HepG2 (cell line): ENCODE measurements around the gene RANBP17. TPM values are rescaled to one million over a fixed set of nuclear protein-coding genes. Genes with fewer than 3 reads are reported as not detected.

Experiments
- ATAC-seq: fragments of 200-7000 bp; cut with Tn5 transposase; 3 replicates; pipeline ENCODE4 v1.9.1; 2020; ENCODE audit warnings: mild to moderate bottlenecking, moderate library complexity
- BruUV-seq: library from RNA; stranded (reverse); fragments of 400-500 nt; replicated peaks from 2 replicates; lab custom pipeline; 2021; lab: Mats Ljungman, UMichigan
- CTCF ChIA-PET: fragments of 300-600 bp; formaldehyde crosslinking; extraction: SDS; loops from one replicate; lab custom pipeline; 2021; ENCODE audit warnings: low total read pairs, inconsistent platforms, low intra/inter-chr PET ratio; lab: Yijun Ruan, JAX
- POLR2A ChIA-PET: fragments of 350-600 bp; sonication (Branson Sonifier 250); formaldehyde crosslinking; loops from one replicate; lab custom pipeline; 2020; ENCODE audit warnings: antibody characterized with exemption, inconsistent platforms; lab: Yijun Ruan, JAX
- DNase-seq: peaks from one replicate; pipeline ENCODE4 v3.0.0-alpha.2; 2015; ENCODE audit warnings: low spot score
- FAIRE-seq: peaks from 3 replicates; lab custom pipeline; 2011; peaks lifted over from hg19 to GRCh38; lab: Jason Lieb, UNC
- H2AFZ ChIP-seq: one replicate; pipeline ENCODE4 v1.6.1; 2011; ENCODE audit warnings: low read length, inconsistent platforms
- H3K27ac ChIP-seq: fragments of 300-600 bp; 3 replicates; pipeline ENCODE4 v1.8.0; 2011; ENCODE audit warnings: mixed run types, mild to moderate bottlenecking, mixed read lengths, low read length, inconsistent platforms; ENCODE audit not compliant: insufficient read depth; ENCODE audit errors: extremely low read length
- H3K27me3 ChIP-seq, 2 experiments: fragments of 200-600 bp in 1 of 2; 2 replicates in 1 of 2; 3 replicates in 1 of 2; pipeline versions ENCODE4 v1.6.0 to v1.8.0; 2011; ENCODE audit warnings: low read length in 2 of 2, mild to moderate bottlenecking in 2 of 2, moderate library complexity in 2 of 2, inconsistent platforms in 1 of 2; ENCODE audit not compliant: insufficient read depth in 2 of 2, control insufficient read depth in 1 of 2
- H3K36me3 ChIP-seq, 2 experiments: fragments of 200-600 bp in 1 of 2; replicated peaks in 1 of 2; 2 replicates in 1 of 2; 3 replicates in 1 of 2; pipeline versions ENCODE4 v1.5.1 to v1.8.0; 2011; ENCODE audit warnings: low read length in 2 of 2, inconsistent platforms in 1 of 2; ENCODE audit not compliant: insufficient read depth in 2 of 2, control insufficient read depth in 1 of 2
- H3K4me1 ChIP-seq: 2 replicates; pipeline ENCODE4 v1.5.1; 2012; ENCODE audit warnings: low read length, inconsistent platforms; ENCODE audit not compliant: insufficient read depth
- H3K4me2 ChIP-seq: 2 replicates; pipeline ENCODE4 v1.6.0; 2011; ENCODE audit warnings: low read depth, low read length, inconsistent platforms
- H3K4me3 ChIP-seq, 3 experiments: fragments of 200-600 bp in 1 of 3; sonication (generic), shearing (Covaris generic) in 1 of 3; replicated peaks in 1 of 3; 2 replicates each; pipeline ENCODE4 v1.5.1; 2011 to 2016; ENCODE audit warnings: low read length in 3 of 3, inconsistent platforms in 2 of 3, low read depth in 2 of 3, mild to moderate bottlenecking in 2 of 3, control low read depth in 1 of 3, mixed read lengths in 1 of 3; ENCODE audit not compliant: insufficient read depth in 1 of 3
- H3K79me2 ChIP-seq: one replicate; pipeline ENCODE4 v1.6.1; 2011; ENCODE audit warnings: low read length, inconsistent platforms; ENCODE audit not compliant: insufficient read depth
- H3K9ac ChIP-seq: 2 replicates; pipeline ENCODE4 v1.6.0; 2011; ENCODE audit warnings: mild to moderate bottlenecking, low read depth, low read length, inconsistent platforms; ENCODE audit not compliant: insufficient read depth
- H3K9me3 ChIP-seq: 2 replicates; pipeline ENCODE4 v1.5.1; 2012; ENCODE audit warnings: mild to moderate bottlenecking, low read length
- H4K20me1 ChIP-seq: 2 replicates; pipeline ENCODE4 v1.6.0; 2011; ENCODE audit warnings: inconsistent platforms, mild to moderate bottlenecking, low read length, moderate library complexity; ENCODE audit not compliant: insufficient read depth
- MEF2D ChIP-seq: sonication (generic); formaldehyde crosslinking; IDR thresholded peaks from 2 replicates; pipeline ENCODE4 v1.5.1; 2020; ENCODE audit warnings: mild to moderate bottlenecking, missing genetic modification reagents
- STAG1 ChIP-seq: sonication (generic); formaldehyde crosslinking; IDR thresholded peaks from 2 replicates; pipeline ENCODE4 v1.4.0; 2020; ENCODE audit warnings: missing genetic modification reagents
- TBX3 ChIP-seq: fragments of 450-650 bp; IDR thresholded peaks from 2 replicates; pipeline ENCODE4 v1.6.1; 2017; ENCODE audit warnings: antibody characterized with exemption, mild to moderate bottlenecking, inconsistent platforms, borderline replicate concordance
- ZNF207 ChIP-seq: fragments of 450-650 bp; IDR thresholded peaks from 2 replicates; pipeline ENCODE4 v1.6.1; 2016; ENCODE audit warnings: antibody characterized with exemption, borderline replicate concordance
- ZNF264 ChIP-seq: sonication (generic); formaldehyde crosslinking; IDR thresholded peaks from 2 replicates; pipeline ENCODE4 v1.4.0; 2020; ENCODE audit warnings: missing genetic modification reagents
- ZNF557 ChIP-seq: sonication (generic); formaldehyde crosslinking; IDR thresholded peaks from 2 replicates; pipeline ENCODE4 v1.4.0; 2020; ENCODE audit warnings: missing genetic modification reagents
- WGBS: methylation state at CpG from one replicate; pipeline ENCODE4 v1.1.6; 2017; ENCODE audit warnings: low lambda C conversion rate; 5-methylcytosine and 5-hydroxymethylcytosine counted together
- in situ Hi-C: cut with HindIII; loops from 2 replicates; pipeline ENCODE4 v1.10.0; 2017; ENCODE audit warnings: low pct_unique_long_range_greater_than_20kb; ENCODE audit not compliant: extremely low pct_ligation_motif_present
- intact Hi-C: fragments of 100-400 bp; cut with micrococcal nuclease; formaldehyde crosslinking; loops from one replicate; pipeline ENCODE4 v1.10.0; 2022; ENCODE audit not compliant: unreplicated experiment
- polyA plus RNA-seq, 8 experiments: library from polyadenylated mRNA; depleted of rRNA in 3 of 8; stranded (reverse) in 7 of 8; unstranded in 1 of 8; fragments of >200 nt; fragmentation: Illumina TruSeq in 4 of 8; extraction: Trizol in 4 of 8; gene quantifications; 2 replicates each; pipeline versions ENCODE4 v1.2.1 to v1.2.3, GENCODE V29; 2011 to 2016; ENCODE audit warnings: low read depth in 4 of 8, missing spikeins in 1 of 8, mixed read lengths in 1 of 8; ENCODE audit not compliant: insufficient read depth in 1 of 8
- total RNA-seq, 5 experiments: library from RNA; depleted of rRNA; stranded (reverse); fragments of >200 nt; fragmentation: Illumina TruSeq; extraction: Trizol; gene quantifications; 2 replicates each; pipeline ENCODE4 v1.2.3, GENCODE V29; 2016; ENCODE audit warnings: low read depth in 1 of 5
- TF ChIP-seq, protein P1 (sequence below): sonication (generic); formaldehyde crosslinking; IDR thresholded peaks from 2 replicates; pipeline ENCODE4 v1.8.0; 2022; ENCODE audit warnings: mild to moderate bottlenecking, missing genetic modification reagents; ENCODE audit not compliant: insufficient replicate concordance
- TF ChIP-seq, protein P2 (sequence below): sonication (generic); formaldehyde crosslinking; IDR thresholded peaks from 2 replicates; pipeline ENCODE4 v1.5.0; 2020; ENCODE audit warnings: mild to moderate bottlenecking, missing genetic modification reagents, moderate library complexity

The RANBP17 gene
- total and polyA plus RNA-seq, 2 of the 13 experiments (the other 11 are each of a cell fraction or from before 2014, with no cell fraction given) = not detected

DNA sequence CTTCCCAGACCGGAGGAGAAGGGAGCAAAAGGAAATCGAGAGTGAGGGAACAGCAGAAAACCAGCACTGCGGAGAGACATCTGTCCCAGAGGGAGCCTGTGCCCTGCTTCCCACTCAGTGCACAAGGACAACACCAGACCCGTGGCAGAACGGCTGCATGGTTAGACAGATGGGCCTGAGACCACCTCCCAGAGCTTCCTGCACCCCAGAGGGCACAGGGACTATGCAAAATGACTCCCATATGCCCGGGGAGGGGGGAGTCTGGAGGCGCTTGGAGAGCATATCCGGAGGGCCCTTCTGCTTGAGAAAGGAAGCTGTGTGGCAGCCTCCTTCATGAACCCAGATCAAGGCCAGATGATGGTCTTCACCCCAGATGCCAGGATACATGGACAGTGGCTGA is 473.8 kb downstream of the RANBP17 start (continued):
- TF ChIP-seq ZNF557 (CRISPR knock-in tag) (no peak), TBX3 (no peak), ZNF264 (CRISPR knock-in tag) (no peak)
- TF ChIP-seq, protein P1, sequence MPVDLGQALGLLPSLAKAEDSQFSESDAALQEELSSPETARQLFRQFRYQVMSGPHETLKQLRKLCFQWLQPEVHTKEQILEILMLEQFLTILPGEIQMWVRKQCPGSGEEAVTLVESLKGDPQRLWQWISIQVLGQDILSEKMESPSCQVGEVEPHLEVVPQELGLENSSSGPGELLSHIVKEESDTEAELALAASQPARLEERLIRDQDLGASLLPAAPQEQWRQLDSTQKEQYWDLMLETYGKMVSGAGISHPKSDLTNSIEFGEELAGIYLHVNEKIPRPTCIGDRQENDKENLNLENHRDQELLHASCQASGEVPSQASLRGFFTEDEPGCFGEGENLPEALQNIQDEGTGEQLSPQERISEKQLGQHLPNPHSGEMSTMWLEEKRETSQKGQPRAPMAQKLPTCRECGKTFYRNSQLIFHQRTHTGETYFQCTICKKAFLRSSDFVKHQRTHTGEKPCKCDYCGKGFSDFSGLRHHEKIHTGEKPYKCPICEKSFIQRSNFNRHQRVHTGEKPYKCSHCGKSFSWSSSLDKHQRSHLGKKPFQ (CRISPR knock-in tag) = no peak

DNA sequence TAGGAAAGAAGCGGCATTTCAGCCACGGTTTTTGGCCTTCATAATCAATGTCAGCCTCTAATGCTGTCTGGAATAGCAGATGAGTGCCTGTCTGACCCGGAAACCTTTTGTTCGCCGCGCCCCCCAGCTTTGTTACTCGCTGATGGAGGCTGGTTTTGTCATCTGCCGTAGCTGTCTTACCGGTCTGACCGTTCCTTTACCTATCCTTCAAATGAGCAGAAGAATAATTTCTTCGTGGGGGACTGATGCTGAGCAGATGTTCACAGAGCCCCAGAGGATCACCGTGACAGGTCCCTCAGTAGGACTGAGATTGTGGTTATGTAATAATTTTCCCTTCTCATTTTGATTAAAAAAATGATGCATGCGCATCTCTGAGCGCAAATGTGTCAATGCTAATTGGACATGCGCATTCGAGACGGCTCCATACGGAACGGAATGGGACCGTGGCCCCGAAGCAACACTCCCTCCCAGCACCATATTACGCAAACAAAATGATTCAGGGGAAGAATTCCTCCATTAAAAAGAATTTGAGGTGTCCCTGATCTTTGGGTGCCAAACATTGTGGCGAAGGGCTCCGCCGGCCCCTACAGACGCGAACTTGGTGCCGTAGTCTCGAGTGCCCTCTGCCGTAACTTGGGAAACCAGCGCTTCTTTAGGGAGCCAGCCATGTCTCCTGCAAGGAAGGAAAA is 474.8 kb downstream of the RANBP17 start:
- no peak for TF ChIP-seq ZNF207
- TF ChIP-seq STAG1 = peak; percentile 56
- TF ChIP-seq, protein P2, sequence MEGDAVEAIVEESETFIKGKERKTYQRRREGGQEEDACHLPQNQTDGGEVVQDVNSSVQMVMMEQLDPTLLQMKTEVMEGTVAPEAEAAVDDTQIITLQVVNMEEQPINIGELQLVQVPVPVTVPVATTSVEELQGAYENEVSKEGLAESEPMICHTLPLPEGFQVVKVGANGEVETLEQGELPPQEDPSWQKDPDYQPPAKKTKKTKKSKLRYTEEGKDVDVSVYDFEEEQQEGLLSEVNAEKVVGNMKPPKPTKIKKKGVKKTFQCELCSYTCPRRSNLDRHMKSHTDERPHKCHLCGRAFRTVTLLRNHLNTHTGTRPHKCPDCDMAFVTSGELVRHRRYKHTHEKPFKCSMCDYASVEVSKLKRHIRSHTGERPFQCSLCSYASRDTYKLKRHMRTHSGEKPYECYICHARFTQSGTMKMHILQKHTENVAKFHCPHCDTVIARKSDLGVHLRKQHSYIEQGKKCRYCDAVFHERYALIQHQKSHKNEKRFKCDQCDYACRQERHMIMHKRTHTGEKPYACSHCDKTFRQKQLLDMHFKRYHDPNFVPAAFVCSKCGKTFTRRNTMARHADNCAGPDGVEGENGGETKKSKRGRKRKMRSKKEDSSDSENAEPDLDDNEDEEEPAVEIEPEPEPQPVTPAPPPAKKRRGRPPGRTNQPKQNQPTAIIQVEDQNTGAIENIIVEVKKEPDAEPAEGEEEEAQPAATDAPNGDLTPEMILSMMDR = peak; percentile 55
- TF ChIP-seq MEF2D (CRISPR knock-in tag) = no peak
- Histone ChIP-seq H3K9me3 (no peaks in the 10 kb centered on the region), H3K4me3 (no peak overlapping the region), H2AFZ (no peak overlapping the region), H3K36me3 (no peaks in the 10 kb centered on the region), H3K4me1 (no peaks in the 10 kb centered on the region), H3K4me2 (no peak overlapping the region), H3K27me3 (peaks cover 2 to 28% of the 10 kb centered on the region in 2 experiments; a peak in 4 of 5 replicates), H4K20me1 (no peaks in the 10 kb centered on the region), H3K27ac (no peak overlapping the region), H3K79me2 (no peaks in the 10 kb centered on the region), H3K9ac (no peak overlapping the region)
- POLR2A ChIA-PET = no interaction called here
- CTCF ChIA-PET = no interaction called here
- WGBS = 39% methylated on average over 31 of the region's 31 CpGs
- FAIRE-seq = no peak
- no peak for DNase-seq
- intact Hi-C loops (no loop called here), in situ Hi-C loops (loop anchor here (5.0 kb wide), 1 partner anchor 129 kb away; no protein-coding TSS in a partner anchor)
- ATAC-seq = peak; percentile 71
- BruUV-seq = no TSS peak
